ENCODE data around the gene GLIS1.

GLIS1 gene

GRCh38 chr1:53629101-53629691, 109.8 kb downstream of the GLIS1 start:
- DNase-seq, result no peak

GRCh38 chr1:53628286-53628955, 110.5 kb downstream of the GLIS1 start:
- DNase-seq, result no peak

DNA sequence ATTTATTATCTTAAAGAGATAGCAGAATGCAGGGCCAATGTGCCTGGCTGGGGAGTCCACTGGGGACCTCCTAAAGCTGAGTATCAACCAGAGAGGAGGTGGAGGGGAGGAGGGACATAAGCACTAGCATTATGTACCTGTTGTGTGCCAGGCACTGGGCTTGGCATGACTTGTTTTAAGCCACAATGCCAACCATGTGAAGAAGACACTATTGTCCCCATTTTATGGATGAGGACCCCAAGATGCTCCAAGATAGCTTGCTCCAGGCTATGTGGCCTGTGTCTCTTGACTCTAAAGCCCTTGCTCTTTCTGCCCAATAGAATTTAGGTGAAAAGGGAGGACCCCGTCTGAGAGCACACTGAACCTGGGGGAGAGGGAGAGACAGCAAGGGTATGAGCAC, 111.3 kb downstream of the GLIS1 start:
- DNase-seq, result no peak

DNA sequence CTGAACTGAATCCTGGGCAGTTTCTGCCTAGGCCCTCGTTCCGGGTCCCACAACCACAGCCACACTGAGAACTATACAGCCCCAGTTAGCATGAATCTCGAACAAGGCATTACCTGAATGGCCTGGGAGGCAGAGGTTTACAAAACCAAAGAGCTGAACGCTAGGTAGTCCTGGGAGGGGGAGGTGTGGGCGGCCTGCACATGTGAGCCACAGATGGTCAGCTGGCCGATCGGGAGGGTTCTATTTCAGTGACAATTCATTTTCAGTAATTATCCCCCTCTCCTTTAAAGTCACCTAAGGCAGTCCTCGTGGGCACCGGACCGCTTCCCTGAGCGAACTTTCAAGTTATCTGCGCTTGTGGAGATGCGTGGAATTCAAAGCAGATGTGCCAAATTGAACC, 111.9 kb downstream of the GLIS1 start:
- no peak for DNase-seq

DNA sequence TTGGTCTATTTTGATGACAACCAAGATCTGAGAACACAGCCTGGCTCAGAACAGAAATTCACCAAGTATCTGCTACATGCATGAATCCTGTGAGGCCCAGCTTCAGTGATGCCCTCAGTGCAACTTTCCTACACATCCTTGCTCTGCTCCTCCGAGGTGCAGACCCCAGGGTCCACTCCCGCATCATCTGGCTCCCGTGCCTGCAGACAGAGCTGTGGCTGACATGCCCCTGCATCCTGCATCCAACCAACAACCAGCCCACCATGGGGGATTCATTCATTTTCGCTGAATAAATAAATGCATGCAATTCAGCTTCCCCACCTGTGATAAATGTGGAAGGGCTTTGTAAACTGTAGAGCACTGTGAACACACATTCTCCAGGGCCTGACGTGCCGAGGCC, 112.3 kb downstream of the GLIS1 start:
- no peak for DNase-seq

GRCh38 chr1:53625766-53626520, 113.0 kb downstream of the GLIS1 start:
- no peak for DNase-seq

DNA sequence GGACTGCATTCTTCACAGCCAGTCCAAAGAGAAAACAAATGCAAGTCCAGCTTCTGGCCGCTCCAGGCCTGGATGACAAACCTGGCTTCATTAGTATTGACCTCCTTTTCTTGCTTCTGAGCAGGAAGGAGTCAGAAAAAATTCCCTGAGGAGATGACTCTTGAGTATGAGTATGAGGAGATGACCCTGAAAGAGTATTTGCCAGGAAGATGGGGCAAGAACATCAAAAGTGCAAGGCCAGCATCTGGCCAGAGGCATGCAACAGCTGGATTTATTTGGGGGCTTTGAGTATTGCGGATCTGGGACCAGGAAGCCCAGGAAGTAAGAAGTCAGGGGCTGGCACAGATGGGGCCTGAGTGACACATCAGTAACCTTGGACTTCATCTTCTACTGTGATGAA, 113.9 kb downstream of the GLIS1 start:
- no peak for DNase-seq

DNA sequence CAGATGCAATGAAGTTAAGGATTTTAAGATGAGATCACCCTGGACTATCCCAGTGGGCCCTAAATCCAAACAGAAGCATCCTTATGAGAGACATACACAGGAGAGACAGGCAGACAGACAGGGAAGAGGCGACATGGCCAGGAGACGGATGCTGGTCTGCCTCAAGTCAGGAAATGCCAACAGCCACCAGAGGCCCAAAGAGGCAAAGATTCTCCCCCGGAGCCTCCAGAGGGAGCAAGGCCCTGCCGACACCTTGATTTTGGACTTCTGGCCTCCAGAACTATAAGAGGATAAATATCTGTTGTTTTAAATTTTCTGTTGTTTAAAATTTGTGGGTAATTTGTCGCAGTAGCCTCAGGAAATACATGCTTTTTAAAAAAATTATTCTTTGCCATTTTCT, 116.4 kb downstream of the GLIS1 start:
- DNase-seq, result no peak

- no peak for DNase-seq
Measured at GRCh38 chr1:53621144-53621543, 117.8 kb downstream of the GLIS1 start.

DNA sequence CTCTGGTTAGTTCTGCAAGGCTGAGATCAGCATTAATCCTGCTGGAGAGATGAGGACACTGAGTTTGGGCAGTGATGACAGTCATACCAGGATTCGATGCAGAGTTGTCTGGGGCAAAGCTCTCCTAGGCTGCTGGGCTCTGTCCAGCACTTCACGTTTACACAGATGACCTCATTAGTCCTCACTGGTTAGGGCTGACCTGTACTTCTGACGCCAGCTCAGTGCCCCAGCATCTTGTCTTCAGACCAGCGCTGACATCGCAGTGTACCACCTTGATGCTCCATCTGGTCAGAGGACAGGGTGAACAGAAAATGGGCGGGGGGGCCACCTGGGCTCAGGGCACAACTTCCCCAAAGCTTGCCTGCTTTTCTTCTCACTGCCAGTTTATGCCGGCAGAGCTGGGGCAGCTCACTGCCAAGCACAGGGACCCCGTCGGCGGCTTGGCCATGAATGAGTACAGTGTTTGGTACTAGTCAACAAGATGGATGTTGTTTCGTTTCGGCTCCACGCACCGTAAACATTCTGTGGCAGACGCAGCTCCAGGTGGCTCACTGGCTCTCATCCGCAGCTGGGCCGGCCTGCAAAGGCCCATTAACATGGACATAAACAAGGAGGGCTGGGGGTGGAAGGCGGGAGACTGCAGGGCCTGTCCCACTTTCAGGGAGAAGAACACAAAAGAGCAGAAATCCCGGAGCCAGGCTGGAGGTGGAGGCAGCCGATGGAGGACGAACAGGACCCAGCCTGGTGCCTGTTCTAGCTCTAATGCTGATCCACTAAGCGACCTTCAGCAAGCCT, 118.7 kb downstream of the GLIS1 start:
- DNase-seq, result no peak

DNA sequence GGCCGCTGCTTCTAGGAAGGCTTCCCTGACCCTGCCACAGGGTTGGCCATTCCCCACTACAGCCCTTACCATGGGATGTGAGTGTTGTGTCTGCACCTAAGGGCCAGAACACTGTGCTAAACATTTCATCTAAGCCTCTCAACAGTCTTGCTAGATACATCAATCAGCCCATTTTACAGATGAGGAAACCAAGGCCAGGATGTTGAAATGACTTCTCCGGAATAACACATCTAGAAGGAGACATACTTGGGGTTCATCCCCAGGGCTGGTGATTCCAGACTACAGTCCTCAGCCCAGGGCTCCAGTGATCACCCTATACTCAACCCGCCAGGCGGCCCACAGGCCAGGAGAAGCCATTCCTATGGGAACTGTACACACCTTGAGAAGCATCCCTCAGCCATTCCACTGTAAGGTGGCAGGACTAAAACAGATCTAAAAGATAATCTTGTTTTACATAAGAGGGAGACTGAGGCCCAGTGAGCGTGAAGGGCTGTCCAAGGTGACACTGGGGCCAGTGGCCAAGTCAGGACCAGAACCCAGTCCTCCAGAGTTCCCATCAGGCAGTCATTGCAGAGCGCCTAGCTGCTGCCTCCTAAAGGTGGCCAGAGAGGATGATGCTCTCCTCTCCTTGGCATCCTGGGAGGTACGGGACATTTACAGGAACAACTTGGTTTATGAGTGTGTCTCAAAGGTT, 119.5 kb downstream of the GLIS1 start:
- DNase-seq, result no peak

GRCh38 chr1:53618500-53619366, 120.2 kb downstream of the GLIS1 start:
- no peak for DNase-seq

DNA sequence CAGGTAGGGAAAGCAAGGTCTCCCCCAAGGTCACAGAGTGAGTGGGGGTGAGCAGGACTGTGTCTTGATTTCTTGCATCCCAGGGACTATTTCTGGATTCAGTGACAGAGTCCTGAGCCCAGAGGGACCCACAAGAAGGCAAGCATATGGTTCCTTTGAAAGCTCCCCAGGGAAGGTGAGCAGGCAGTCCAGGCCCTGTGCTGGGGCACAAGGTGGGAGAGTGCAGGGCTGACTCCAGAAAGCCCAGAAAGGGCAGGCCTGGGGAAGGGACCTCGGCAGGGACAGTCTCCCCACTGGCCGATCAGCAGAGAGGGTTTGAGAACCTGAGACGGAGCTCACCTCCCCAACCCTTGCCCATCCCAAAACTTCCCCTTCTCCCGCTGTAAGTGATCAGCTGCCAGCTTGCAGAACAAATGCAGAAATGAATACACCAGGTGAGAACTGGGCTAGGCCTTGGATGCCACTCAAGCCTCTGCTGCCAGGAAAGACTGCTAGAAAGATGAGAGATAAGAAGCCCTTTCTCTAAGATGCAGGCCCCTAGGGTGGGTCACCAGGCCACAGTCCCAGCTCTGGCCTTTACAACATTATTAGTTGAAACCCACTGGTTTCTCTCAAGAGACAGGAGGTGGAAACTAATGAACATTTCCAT, 121.0 kb downstream of the GLIS1 start:
- no peak for DNase-seq

DNA sequence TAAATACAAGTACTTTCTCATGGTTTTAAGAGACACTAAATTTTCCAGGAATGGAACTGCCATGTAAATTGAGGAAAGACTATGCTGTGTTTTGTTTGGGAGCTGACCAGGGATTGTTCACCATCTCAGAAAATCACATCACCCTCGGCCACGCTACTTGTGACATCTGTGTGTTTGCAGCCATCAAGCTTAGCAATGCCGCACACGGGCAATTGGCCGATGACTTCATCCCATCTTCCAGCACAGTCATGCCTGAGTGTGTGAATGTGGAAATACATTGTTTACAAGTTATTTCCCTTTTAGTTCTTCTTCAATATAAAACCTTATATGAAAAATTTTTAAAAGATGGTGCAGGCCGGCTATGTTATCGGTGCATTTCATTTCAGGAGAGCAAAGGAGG, 121.6 kb downstream of the GLIS1 start:
- DNase-seq, result no peak

- no peak for DNase-seq
Measured at GRCh38 chr1:53616927-53617326, 122.0 kb downstream of the GLIS1 start.

DNA sequence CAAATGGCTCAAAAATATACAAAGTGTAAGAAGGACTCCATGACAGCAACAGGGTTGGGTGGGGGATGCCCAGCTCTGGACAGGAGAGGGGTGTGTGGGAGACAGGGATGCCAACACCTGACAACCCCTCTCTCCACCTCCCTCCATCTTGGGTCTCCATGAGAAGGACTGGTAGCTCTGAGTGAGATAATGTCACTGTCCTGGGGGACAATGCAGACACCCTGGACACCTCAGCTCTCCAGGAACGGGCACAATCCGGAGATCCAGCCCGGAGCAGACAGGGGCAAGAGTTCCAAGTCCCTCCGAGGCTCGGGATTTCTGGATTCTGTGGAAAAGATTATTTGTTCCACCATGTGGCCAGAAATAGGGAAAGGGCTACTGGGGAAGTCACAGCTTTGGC, 122.5 kb downstream of the GLIS1 start:
- DNase-seq, result no peak

DNA sequence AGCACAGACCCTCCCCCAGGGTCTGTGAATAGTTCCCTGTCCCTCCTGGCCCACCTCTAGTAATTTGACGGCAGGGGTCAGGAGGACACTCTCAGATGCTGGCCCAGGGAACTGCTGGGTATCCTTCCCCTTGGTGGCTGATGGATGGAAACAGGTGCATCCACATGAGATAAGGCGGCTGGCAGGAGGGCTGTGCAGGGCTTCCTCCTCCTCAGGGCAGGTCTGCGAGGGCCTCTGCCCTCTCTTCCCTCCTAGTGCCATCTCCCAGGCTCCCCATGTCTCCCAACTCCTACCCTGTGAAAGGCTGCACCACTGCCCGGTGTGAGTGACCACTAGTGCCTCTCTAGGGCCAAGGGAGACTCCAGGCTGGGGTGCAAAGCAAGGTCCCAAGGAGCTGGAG, 123.9 kb downstream of the GLIS1 start:
- no peak for DNase-seq

DNA sequence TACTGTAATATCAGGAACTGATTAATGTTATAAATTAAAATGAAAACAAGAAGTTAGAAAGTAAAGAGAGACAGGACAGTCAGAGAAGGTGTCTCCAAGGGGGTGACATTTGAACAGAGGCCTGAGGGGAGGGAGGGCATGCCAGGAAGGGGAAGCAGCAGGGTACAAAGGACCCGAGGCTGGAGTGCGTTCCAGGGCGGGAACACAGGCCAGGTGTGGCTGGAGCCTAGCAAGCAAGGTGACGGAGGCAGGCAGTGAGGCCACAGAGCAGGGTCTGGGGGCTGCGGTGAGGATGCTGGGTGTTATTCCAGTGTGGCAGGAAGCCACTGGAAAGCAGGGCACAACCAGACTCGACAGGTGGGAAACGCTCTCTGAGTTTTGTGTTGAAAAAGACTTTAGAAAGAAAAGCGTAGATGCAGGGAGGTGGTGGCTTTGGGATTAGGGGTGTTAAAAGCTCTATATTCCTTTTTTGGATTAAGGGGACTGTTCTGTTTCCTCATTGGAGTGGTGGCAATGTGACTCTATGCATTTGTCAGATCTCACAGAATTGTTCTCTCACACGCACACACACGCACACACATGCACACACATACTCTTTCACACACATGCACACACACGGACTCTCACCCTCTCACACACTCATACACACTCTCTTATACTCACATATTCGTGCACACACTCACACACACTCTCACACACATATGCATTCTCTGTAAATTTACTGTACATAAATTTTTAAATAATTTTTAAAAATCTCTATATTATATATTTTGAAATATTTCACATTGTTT, 124.5 kb downstream of the GLIS1 start:
- no peak for DNase-seq

- DNase-seq, result no peak
Measured at GRCh38 chr1:53608676-53609075, 130.3 kb downstream of the GLIS1 start.

DNA sequence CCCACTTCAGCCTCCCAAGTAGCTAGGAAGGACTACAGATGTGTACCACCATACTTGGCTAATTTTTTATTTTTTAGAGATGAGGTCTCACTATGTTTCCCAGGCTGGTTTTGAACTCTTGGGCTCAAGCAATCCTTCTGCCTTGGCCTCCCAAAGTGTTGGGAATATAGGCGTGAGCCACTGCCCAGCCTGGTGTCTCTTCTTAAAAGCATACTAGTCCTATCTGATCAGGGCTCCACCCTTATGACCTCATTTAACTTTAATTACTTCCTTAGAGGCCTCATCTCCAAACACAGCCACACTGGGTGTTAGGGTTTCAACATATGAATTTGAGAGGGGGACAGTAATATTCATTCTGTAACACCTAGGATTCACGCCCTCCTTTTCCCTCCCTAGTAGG, 130.9 kb downstream of the GLIS1 start:
- DNase-seq, result no peak

DNA sequence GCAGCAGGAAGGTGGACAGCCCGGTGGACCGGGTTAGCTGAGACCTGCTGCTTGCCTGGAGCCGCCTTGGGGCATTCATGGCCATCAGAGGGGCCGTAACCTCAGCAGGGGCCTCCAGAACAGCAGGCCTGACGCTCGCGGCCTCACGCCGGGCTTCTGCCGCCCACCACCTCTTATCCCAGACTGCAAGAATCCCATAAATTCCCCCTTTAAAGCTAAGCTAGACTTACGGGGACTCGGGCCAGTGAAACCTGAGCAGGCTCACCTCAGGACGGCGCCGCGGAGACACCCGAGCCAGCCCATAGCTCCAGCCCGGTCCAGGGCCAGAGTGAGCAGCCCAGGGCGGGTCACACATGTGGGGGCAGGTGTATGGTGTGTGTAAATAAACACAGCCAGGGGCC, 132.3 kb downstream of the GLIS1 start:
- DNase-seq, result no peak
